H1 (cell line): Measurements from ENCODE around the gene RALGDS.
"Not testable (repeated sequence)": the region's sequence is repeated elsewhere in the genome, so short reads cannot be mapped to it uniquely, and the experiment has no call there.

Source experiments
- CEBPB ChIP-seq: IDR thresholded peaks from 2 replicates; pipeline ENCODE4 v1.6.1; 2012; ENCODE audit warnings: low read depth, low read length
- CTCF ChIP-seq, 3 experiments: IDR thresholded peaks; 1 replicate in 2 of 3; 2 replicates in 1 of 3; pipeline versions ENCODE4 v1.5.1 to v1.6.1; 2011; ENCODE audit warnings: low read length in 3 of 3, mild to moderate bottlenecking in 3 of 3, inconsistent platforms in 2 of 3, low read depth in 1 of 3, moderate library complexity in 1 of 3; ENCODE audit not compliant: insufficient read depth in 1 of 3; ENCODE audit errors: control extremely low read depth in 1 of 3
- GTF2F1 ChIP-seq: IDR thresholded peaks from 2 replicates; pipeline ENCODE4 v1.6.1; 2012; ENCODE audit warnings: low read depth, low read length, improper control_type of control experiment, borderline replicate concordance
- POLR2A ChIP-seq, 2 experiments: IDR thresholded peaks; 1 replicate in 1 of 2; 2 replicates in 1 of 2; pipeline ENCODE4 v1.6.1; 2011; ENCODE audit warnings: low read depth in 2 of 2, low read length in 2 of 2, mild to moderate bottlenecking in 2 of 2; ENCODE audit errors: control extremely low read depth in 1 of 2
- SIN3A ChIP-seq, 2 experiments: IDR thresholded peaks in 1 of 2; conservative IDR thresholded peaks in 1 of 2; 2 replicates each; pipeline ENCODE4 v1.6.1; 2011 to 2012; ENCODE audit warnings: low read length in 2 of 2, improper control_type of control experiment in 1 of 2, low read depth in 1 of 2, mild to moderate bottlenecking in 1 of 2
- SRF ChIP-seq: IDR thresholded peaks from 2 replicates; pipeline ENCODE4 v1.6.1; 2011; ENCODE audit warnings: mild to moderate bottlenecking, low read depth, low read length, moderate library complexity

- TF ChIP-seq POLR2A (IDR thresholded peaks at IDR 0.05; ENCODE audit: control extremely low read depth in 1 of 2, low read depth in 2 of 2, low read length in 2 of 2); GTF2F1; CEBPB; CTCF (IDR thresholded peaks at IDR 0.05; ENCODE audit: control extremely low read depth in 1 of 3, insufficient read depth in 1 of 3, low read depth in 1 of 3, low read length in 3 of 3); SIN3A (conservative IDR thresholded peaks at IDR 0.05 in 1 of 2, IDR thresholded peaks at IDR 0.05 in 1 of 2; ENCODE audit: low read depth in 1 of 2, low read length in 2 of 2); SRF: not testable (repeated sequence)
Observed at GRCh38 chr9:133086212-133086860, 34.7 kb downstream of the RALGDS start.
